Left renal pelvis (tissue), 4 donors: ENCODE measurements around the gene CCDC89. TPM values are rescaled to one million over a fixed set of nuclear protein-coding genes. Genes with fewer than 3 reads are reported as not detected.
"Not testable (repeated sequence)": the region's sequence is repeated elsewhere in the genome, so short reads cannot be mapped to it uniquely, and the experiment has no call there.

Experiments
- DNase-seq, 4 donors: peaks; one replicate each; pipeline ENCODE4 v3.0.0-alpha.2; 2013; ENCODE audit warnings: low read depth in 4 of 4, low spot score in 3 of 4
- polyA plus RNA-seq, 4 donors: library from polyadenylated mRNA; unstranded; fragments of 120-200 nt; gene quantifications; one replicate each; pipeline ENCODE4 v1.2.1, GENCODE V29; 2013; ENCODE audit not compliant: insufficient read length in 4 of 4

Gene CCDC89
- polyA plus RNA-seq, 4 donors = 3.0 to 3.9 (median 3.3) TPM

DNA sequence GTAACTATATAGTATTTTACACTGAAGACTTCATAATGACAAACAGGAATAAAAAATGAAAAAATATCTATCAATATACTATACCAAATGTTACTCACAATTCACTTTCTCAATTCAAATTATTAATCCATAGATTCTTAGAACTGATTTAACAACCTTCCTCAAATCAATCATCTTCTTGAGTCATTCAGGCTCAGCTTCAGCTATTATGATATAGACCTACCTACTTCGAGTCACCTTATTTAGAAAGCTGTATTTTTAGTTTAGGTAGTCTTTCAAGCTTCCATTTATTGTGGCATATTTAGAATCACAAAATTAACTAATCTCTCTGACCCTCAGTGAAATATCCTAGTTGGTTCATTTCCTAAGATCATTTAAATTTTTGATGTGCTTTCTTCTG is 29.2 kb downstream of the CCDC89 start:
- no peak for DNase-seq

DNA sequence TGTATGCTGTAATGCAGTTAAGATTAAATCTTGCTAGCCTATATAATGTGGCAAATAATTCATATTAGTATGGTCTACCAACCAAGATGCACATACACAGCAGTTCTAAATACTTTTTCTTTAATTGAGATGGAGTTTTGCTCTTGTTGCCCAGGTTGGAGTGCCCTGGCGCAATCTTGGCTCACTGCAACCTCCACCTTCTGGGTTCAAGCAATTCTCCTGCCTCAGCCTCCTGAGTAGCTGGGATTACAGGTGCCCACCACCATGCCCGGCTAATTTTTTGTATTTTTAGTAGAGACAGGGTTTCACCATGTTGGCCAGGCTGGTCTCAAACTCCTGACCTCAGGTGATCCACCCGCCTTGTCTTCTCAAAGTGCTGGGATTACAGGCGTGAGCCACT is 31.7 kb downstream of the CCDC89 start:
- not testable (repeated sequence) for DNase-seq

DNA sequence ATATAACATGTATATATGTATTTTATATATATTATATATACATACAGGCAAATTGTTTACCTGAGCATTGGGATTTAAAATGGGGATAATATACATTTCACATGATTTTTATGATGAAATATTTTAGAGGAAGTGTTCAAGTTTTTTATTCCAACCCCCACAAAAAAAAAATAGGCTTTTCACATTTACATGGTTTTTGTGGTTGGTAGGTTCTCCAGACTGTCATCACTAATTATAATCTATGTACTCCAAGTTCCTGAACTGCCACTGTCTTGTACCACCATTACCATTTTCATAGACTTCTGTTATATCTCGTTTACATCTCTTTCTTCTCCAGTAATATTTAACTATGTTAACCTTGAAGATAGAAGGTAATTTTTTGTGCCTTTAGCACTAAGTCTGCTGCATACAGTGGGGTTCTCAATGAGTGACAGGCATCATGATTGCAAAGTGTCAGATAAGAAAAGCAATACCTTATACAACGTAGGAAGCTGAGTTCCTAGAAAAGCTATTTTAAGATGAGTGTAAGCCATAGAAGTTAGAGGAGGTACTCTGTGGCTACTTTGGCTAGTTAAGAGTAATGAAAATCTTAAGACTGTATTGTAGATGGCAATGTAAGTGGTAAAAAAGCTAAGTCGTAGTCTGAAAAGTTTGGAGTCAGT is 33.1 kb downstream of the CCDC89 start:
- no peak for DNase-seq

DNA sequence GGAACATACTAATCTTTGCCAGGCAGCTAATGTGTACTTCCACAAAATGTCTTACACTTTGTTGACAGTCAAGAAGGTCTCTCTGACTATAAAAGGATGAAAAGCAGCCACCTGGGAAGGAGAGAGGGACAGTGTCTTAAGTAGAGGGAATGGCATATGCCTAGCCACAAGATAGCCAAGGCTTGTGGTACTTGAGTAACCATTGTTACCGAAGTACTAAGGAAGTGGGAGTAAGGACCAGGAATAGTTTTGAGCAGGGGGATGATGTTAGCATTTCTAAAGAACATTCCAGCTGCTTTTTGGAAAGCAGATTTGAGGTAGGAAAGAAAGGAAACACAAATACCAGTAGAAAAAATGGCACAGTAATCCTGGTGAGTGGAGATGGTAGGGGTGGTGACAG is 34.9 kb downstream of the CCDC89 start:
- DNase-seq = no peak

DNA sequence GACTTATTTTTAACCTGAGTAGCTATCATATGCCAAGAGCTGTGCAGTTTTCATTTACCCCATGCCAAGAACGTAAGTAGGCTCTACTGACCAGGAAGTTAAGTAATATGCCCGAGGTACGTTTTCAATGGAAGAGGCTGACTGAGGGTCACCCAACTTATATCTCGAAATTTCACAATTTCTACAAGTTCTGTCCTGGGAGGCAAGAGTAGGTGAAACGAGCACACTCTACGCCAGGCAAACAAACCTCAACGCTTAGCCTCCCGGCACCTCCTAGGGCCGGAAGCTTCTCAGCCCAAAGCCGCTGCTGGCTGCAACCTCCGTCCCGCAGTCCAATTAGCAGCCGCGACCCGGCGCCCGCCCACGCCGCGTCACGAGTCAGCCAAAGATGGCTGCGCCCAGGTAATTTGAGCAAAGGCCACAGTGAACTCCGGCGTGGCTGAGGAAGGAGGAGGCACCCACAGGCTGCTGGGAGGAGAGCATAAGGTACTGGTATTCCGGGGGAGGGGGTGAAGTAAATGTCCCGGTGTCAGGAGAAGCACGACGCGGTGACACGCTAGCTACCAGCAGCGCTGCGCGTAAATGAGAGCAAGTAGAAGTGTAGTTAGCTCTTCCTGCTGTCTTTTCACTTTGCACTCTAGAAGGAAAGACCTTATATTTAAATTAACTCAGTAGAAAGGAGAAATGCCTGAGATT is 38.2 kb downstream of the CCDC89 start, which contains the start of gene TMEM126A:
Gene TMEM126A, plus strand, starts transcription at position 364 of the 696 bp plus-strand sequence. CDS start 2,289 bp downstream, outside the sequence.
- DNase-seq = peak in 3 of 4 donors; percentile 73 to 79 (median 77)

DNA sequence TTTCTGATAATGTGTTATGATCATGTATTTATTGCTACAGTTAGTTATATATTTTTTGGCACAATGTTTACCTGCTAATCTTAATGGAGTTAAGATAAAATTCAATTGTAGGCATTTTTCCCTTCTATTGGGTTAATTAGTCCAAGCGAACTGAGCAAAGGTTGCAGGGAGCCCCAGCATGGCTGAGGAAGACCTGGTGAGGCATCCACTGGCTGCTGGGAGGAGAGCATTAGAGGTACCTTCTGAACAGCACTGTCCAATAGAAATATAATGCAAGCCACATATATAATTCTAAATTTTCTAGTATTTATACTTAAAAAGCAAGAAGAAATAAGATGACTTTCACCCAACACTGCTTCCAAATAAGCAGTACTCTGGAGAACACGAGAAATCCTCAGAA is 38.9 kb downstream of the CCDC89 start:
- DNase-seq = no peak

DNA sequence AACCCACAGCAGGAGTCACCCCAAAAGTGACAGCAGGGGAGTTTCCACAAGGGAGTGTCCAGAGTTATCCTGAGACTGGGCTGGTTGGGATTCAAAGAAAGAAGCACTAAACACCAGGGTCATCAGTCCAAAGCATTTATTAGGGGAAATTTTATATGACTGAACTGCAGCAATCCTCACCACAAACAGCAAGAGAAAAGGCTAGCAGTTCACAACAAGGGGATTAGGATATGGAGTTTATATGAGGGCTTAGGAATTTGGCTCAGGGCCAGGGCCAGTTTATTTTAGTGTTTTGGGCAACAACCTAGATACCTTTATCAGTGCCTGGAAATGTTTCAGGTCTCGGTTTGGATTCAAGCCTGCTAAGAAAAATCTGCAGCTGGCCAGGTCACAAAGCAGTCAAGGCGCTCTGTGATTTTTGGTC is 42.8 kb downstream of the CCDC89 start:
- no peak for DNase-seq

DNA sequence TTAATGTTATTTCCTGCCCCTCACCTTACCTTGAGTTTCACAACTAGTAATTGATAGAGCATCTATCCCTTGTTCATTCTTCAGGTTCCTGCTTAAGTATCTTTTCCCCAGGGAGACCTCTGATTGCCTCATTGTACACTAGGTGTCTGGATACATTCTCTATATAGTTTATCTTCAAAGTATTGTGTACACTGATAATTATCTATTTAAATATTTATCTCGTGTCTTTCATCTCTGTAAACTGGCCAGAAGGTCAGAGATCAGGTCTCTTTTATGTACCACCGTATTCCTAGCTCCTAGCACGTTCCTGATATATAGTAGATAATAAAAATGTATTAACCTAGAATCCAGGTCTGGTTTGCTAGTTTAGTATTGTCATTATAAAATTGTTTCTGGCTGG is 51.2 kb downstream of the CCDC89 start:
- no peak for DNase-seq

Other genes with a start within 250 kb of the CCDC89 start
- 10 to 100 TPM in 3 of 4 donors, 1 to 10 TPM in 1; 6.8 to 14.7 (median 13.2) TPM for gene DLG2, start 58.9 kb downstream of the CCDC89 start, polyA plus RNA-seq
- 10 to 100 TPM; 50.0 to 70.9 (median 64.6) TPM for gene TMEM126B, start 57.6 kb downstream of the CCDC89 start, polyA plus RNA-seq
- 10 to 100 TPM; 28.8 to 36.9 (median 30.9) TPM for gene TMEM126A, start 38.2 kb downstream of the CCDC89 start, polyA plus RNA-seq
- 100 to 1,000 TPM in 2 of 4 donors, 10 to 100 TPM in 2; 70.9 to 126 (median 109) TPM for gene CREBZF, start 21.1 kb downstream of the CCDC89 start, polyA plus RNA-seq
- gene SYTL2, start 124.9 kb upstream of the CCDC89 start, polyA plus RNA-seq = 10 to 100 TPM in 3 of 4 donors, 1 to 10 TPM in 1; 7.8 to 96.9 (median 77.8) TPM
- not detected for gene CCDC83, start 169.2 kb upstream of the CCDC89 start, polyA plus RNA-seq